H4 (cell line): ENCODE measurements around the gene UST. TPM values are rescaled to one million over a fixed set of nuclear protein-coding genes. Genes with fewer than 3 reads are reported as not detected.
"Not testable (repeated sequence)": the region's sequence is repeated elsewhere in the genome, so short reads cannot be mapped to it uniquely, and the experiment has no call there.

Experiments
- DNase-seq: peaks from one replicate; pipeline ENCODE4 v3.0.0-alpha.2; 2015; ENCODE audit warnings: low spot score
- total RNA-seq: library from RNA; depleted of rRNA; stranded (reverse); fragments of >200 nt; shearing (Covaris generic); gene quantifications from 2 replicates; pipeline ENCODE4 v1.2.3, GENCODE V29; 2014

Gene UST
- total RNA-seq, 1 experiment from 2014 or later = 11.7 TPM

GRCh38 chr6:148736774-148737412 is 9.9 kb upstream of the UST start:
- peak; percentile 14 for DNase-seq

- no peak for DNase-seq
Observed at GRCh38 chr6:148737806-148738205, 9.0 kb upstream of the UST start.

GRCh38 chr6:148738946-148739821 is 7.6 kb upstream of the UST start:
- no peak for DNase-seq

GRCh38 chr6:148739822-148740128 is 7.1 kb upstream of the UST start:
- no peak for DNase-seq

GRCh38 chr6:148743476-148743875 is 3.4 kb upstream of the UST start:
- no peak for DNase-seq

- no peak for DNase-seq
Observed at GRCh38 chr6:148745926-148746325, 904 bp upstream of the UST start.

- DNase-seq = no peak
Observed at GRCh38 chr6:148747145-148747470, 278 bp downstream of the UST start.

GRCh38 chr6:148747471-148748165 is 788 bp downstream of the UST start:
- peak; percentile 9 for DNase-seq

GRCh38 chr6:148749674-148750073 is 2.8 kb downstream of the UST start:
- no peak for DNase-seq

GRCh38 chr6:148750838-148751792 is 4.3 kb downstream of the UST start:
- DNase-seq = no peak

GRCh38 chr6:148751793-148752170 is 5.0 kb downstream of the UST start:
- DNase-seq = no peak

GRCh38 chr6:148755379-148755778 is 8.5 kb downstream of the UST start:
- not testable (repeated sequence) for DNase-seq

GRCh38 chr6:148757944-148758480 is 11.2 kb downstream of the UST start:
- no peak for DNase-seq

- no peak for DNase-seq
Observed at GRCh38 chr6:148758492-148758891, 11.7 kb downstream of the UST start.

GRCh38 chr6:148760258-148760534 is 13.4 kb downstream of the UST start:
- no peak for DNase-seq

GRCh38 chr6:148760568-148761526 is 14.0 kb downstream of the UST start:
- peak; percentile 36 for DNase-seq

GRCh38 chr6:148761527-148762011 is 14.7 kb downstream of the UST start:
- no peak for DNase-seq

GRCh38 chr6:148762231-148762630 is 15.4 kb downstream of the UST start:
- no peak for DNase-seq

GRCh38 chr6:148764259-148765020 is 17.6 kb downstream of the UST start:
- DNase-seq = not testable (repeated sequence)
